ENCODE results near the gene DHX8. TPM values are rescaled to one million over a fixed set of nuclear protein-coding genes. Genes with fewer than 3 reads are reported as not detected.
"Not testable (repeated sequence)": the region's sequence is repeated elsewhere in the genome, so short reads cannot be mapped to it uniquely, and the experiment has no call there.

The DHX8 gene
- total RNA-seq, 1 experiment from 2014 or later: 66.8 TPM

- Mint-ChIP-seq H3K36me3 (ENCODE audit: insufficient read depth, unreplicated experiment) (no peaks in the 10 kb centered on the region), H3K4me3 (ENCODE audit: unreplicated experiment) (no peak overlapping the region), H3K4me1 (ENCODE audit: low read depth, unreplicated experiment) (peaks cover 23% of the 10 kb centered on the region), H3K27ac (ENCODE audit: unreplicated experiment) (no peak overlapping the region), H3K27me3 (ENCODE audit: insufficient read depth, unreplicated experiment) (no peaks in the 10 kb centered on the region), H3K9me3 (ENCODE audit: unreplicated experiment) (no peaks in the 10 kb centered on the region)
- TF ChIP-seq CTCF (IDR thresholded peaks at IDR 0.05; ENCODE audit: insufficient read depth in 1 of 2, low read depth in 1 of 2, low read length in 1 of 2, severe bottlenecking in 1 of 2, unreplicated experiment in 1 of 2): no peak
- intact Hi-C loops (cut with micrococcal nuclease; ENCODE audit: unreplicated experiment): no loop called here
- Histone ChIP-seq H3K9me3 (no peaks in the 10 kb centered on the region), H3K27me3 (replicated peaks; ENCODE audit: control insufficient read depth, insufficient read depth, low read length) (no peaks in the 10 kb centered on the region), H3K4me3 (ENCODE audit: low read depth, low read length) (no peak overlapping the region), H3K36me3 (ENCODE audit: control insufficient read depth, insufficient read depth, low read length) (no peaks in the 10 kb centered on the region), H3K4me1 (peaks cover 28% of the 10 kb centered on the region)
- ChIA-PET POLR2A (no interaction called here), CTCF (interaction anchor here (0.6 kb wide), 1 partner anchor 32 kb away, joined by 4 read pairs; no protein-coding TSS in a partner anchor)
- DNase-seq: no peak
- no TSS peak for BruUV-seq (replicated peaks)
These were observed 37.0 kb upstream of the DHX8 start for GRCh38 chr17:43446773-43447172.

GRCh38 chr17:43448720-43449469 is 34.9 kb upstream of the DHX8 start:
- Mint-ChIP-seq H3K27me3 (ENCODE audit: insufficient read depth, unreplicated experiment) (no peaks in the 10 kb centered on the region), H3K4me3 (ENCODE audit: unreplicated experiment) (no peak overlapping the region), H3K9me3 (ENCODE audit: unreplicated experiment) (no peaks in the 10 kb centered on the region), H3K27ac (ENCODE audit: unreplicated experiment) (peak overlapping the region; percentile 32), H3K4me1 (ENCODE audit: low read depth, unreplicated experiment) (peaks cover 20% of the 10 kb centered on the region), H3K36me3 (ENCODE audit: insufficient read depth, unreplicated experiment) (no peaks in the 10 kb centered on the region)
- no peaks in the 10 kb centered on the region for H3K9me3 ChIP-seq
- BruUV-seq (replicated peaks): no TSS peak
- intact Hi-C loops (cut with micrococcal nuclease; ENCODE audit: unreplicated experiment): no loop called here
- no peak for DNase-seq
- CTCF ChIA-PET: interaction anchor here (1.0 to 2.1 kb wide), 2 partner anchors 22 to 35 kb away, joined by 4 to 15 read pairs; partner anchors contain the start of gene DHX8
- POLR2A ChIA-PET: interaction anchor here (0.7 to 1.3 kb wide), 5 partner anchors 17 to 88 kb away, joined by 3 to 9 read pairs (median 5); partner anchors contain the start of genes ARL4D and DHX8
- H3K4me3 ChIP-seq (ENCODE audit: low read depth, low read length): no peak overlapping the region
- H3K27me3 ChIP-seq (replicated peaks; ENCODE audit: control insufficient read depth, insufficient read depth, low read length): no peaks in the 10 kb centered on the region
- no peaks in the 10 kb centered on the region for H3K36me3 ChIP-seq (ENCODE audit: control insufficient read depth, insufficient read depth, low read length)
- peaks cover 23% of the 10 kb centered on the region for H3K4me1 ChIP-seq
- TF ChIP-seq CTCF (IDR thresholded peaks at IDR 0.05; ENCODE audit: insufficient read depth in 1 of 2, low read depth in 1 of 2, low read length in 1 of 2, severe bottlenecking in 1 of 2, unreplicated experiment in 1 of 2): no peak

GRCh38 chr17:43449470-43450248 is 34.1 kb upstream of the DHX8 start:
- H3K4me1 Mint-ChIP-seq (ENCODE audit: low read depth, unreplicated experiment): peaks cover 13% of the 10 kb centered on the region
- intact Hi-C loops (cut with micrococcal nuclease; ENCODE audit: unreplicated experiment): no loop called here
- BruUV-seq (replicated peaks): no TSS peak
- no peak for TF ChIP-seq CTCF (IDR thresholded peaks at IDR 0.05; ENCODE audit: insufficient read depth in 1 of 2, low read depth in 1 of 2, low read length in 1 of 2, severe bottlenecking in 1 of 2, unreplicated experiment in 1 of 2)
- H3K4me1 ChIP-seq: peaks cover 16% of the 10 kb centered on the region
- H3K27me3 Mint-ChIP-seq (ENCODE audit: insufficient read depth, unreplicated experiment): no peaks in the 10 kb centered on the region
- no peaks in the 10 kb centered on the region for H3K27me3 ChIP-seq (replicated peaks; ENCODE audit: control insufficient read depth, insufficient read depth, low read length)
- H3K4me3 Mint-ChIP-seq (ENCODE audit: unreplicated experiment): no peak overlapping the region
- peak; percentile 48 to 60 for DNase-seq
- no peaks in the 10 kb centered on the region for H3K9me3 ChIP-seq
- no peaks in the 10 kb centered on the region for H3K9me3 Mint-ChIP-seq (ENCODE audit: unreplicated experiment)
- peak overlapping the region; percentile 13 for H3K27ac Mint-ChIP-seq (ENCODE audit: unreplicated experiment)
- H3K36me3 ChIP-seq (ENCODE audit: control insufficient read depth, insufficient read depth, low read length): no peaks in the 10 kb centered on the region
- ChIA-PET POLR2A (interaction anchor here (0.7 to 1.3 kb wide), 6 partner anchors 16 to 124 kb away, joined by 3 to 9 read pairs (median 4); partner anchors contain the start of genes ARL4D and DHX8), CTCF (interaction anchor here (1.0 to 2.1 kb wide), 2 partner anchors 21 to 34 kb away, joined by 4 to 15 read pairs; partner anchors contain the start of gene DHX8)
- H3K4me3 ChIP-seq (ENCODE audit: low read depth, low read length): no peak overlapping the region
- H3K36me3 Mint-ChIP-seq (ENCODE audit: insufficient read depth, unreplicated experiment): no peaks in the 10 kb centered on the region

DNA sequence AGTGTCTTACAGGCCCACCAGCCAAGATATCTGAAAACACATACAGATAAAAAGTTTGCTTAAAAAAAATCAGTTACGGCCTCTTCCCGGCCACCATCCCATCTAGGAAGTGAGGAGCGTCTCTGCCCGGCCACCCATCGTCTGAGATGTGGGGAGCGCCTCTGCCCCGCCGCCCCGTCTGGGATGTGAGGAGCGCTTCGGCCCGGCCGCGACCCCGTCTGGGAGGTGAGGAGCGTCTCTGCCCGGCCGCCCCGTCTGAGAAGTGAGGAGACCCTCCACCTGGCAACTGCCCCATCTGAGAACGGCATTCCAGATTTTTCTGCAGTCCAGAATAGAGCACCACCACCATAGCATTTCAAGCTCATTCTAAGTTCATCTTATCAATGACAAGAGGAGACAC is 33.0 kb upstream of the DHX8 start:
- H3K27me3 Mint-ChIP-seq (ENCODE audit: insufficient read depth, unreplicated experiment); H3K36me3 Mint-ChIP-seq (ENCODE audit: insufficient read depth, unreplicated experiment); intact Hi-C loops (cut with micrococcal nuclease; ENCODE audit: unreplicated experiment); H3K36me3 ChIP-seq (ENCODE audit: control insufficient read depth, insufficient read depth, low read length); DNase-seq; H3K27ac Mint-ChIP-seq (ENCODE audit: unreplicated experiment); H3K27me3 ChIP-seq (replicated peaks; ENCODE audit: control insufficient read depth, insufficient read depth, low read length); H3K4me3 ChIP-seq (ENCODE audit: low read depth, low read length); H3K4me3 Mint-ChIP-seq (ENCODE audit: unreplicated experiment); BruUV-seq (replicated peaks); H3K9me3 Mint-ChIP-seq (ENCODE audit: unreplicated experiment); H3K9me3 ChIP-seq: not testable (repeated sequence)
- peaks cover 11% of the 10 kb centered on the region; the same call in 1 of the 2 replicates for H3K4me1 ChIP-seq
- CTCF ChIA-PET: interaction anchor here (2.1 kb wide), 1 partner anchor 33 kb away, joined by 15 read pairs; the partner anchor contains the start of gene DHX8
- H3K4me1 Mint-ChIP-seq (ENCODE audit: low read depth, unreplicated experiment): peaks cover 12% of the 10 kb centered on the region
- POLR2A ChIA-PET: interaction anchor here (0.7 kb wide), 1 partner anchor 123 kb away, joined by 3 read pairs; no protein-coding TSS in a partner anchor
